ENCODE measurements around the gene ARHGAP10.

Gene ARHGAP10

DNA sequence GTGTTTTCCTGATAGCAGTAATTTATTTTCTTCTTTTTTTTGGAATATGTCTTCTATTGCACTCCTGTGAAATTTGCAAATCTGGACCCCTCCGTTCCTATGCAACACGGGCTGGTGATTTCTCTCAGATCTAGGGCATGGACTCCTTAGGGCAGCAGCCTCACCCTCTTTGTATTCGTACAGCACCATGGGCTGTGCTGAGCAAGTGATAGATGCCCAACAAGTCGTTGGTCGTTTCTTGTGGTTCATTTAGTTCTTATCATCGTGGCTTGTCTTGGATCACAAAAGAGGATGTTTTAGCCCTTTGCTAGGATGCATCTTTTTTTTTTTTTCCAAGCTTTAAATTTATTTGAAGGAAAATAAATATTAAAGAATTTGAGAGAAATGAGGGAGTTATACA, 82.1 kb downstream of the ARHGAP10 start:
- Histone ChIP-seq H2AFZ (ENCODE audit: low read length) (no peak overlapping the region), H2BK12ac (ENCODE audit: low read length) (no peak overlapping the region), H4K8ac (ENCODE audit: low read depth, low read length) (no peak overlapping the region), H2AK5ac (ENCODE audit: low read depth, low read length) (no peak overlapping the region), H3K79me1 (ENCODE audit: low read depth, low read length) (no peaks in the 10 kb centered on the region), H2BK120ac (ENCODE audit: low read depth, low read length) (no peak overlapping the region), H3K14ac (ENCODE audit: low read length) (no peak overlapping the region), H3K4ac (ENCODE audit: low read length) (no peak overlapping the region), H3K9ac (ENCODE audit: low read depth, low read length, poor library complexity) (no peak overlapping the region), H4K91ac (ENCODE audit: low read depth, low read length, poor library complexity) (no peak overlapping the region), H3K9me3 (replicated peaks in 1 of 2; ENCODE audit: control insufficient read depth in 2 of 2, insufficient read depth in 1 of 2, low read depth in 1 of 2, low read length in 2 of 2) (no peaks in the 10 kb centered on the region), H3K27me3 (ENCODE audit: control insufficient read depth in 3 of 3, insufficient read depth in 3 of 3, low read depth in 1 of 3, low read length in 3 of 3) (no peaks in the 10 kb centered on the region), H2BK5ac (ENCODE audit: low read length) (no peak overlapping the region), H3K23ac (ENCODE audit: low read depth, low read length, poor library complexity) (no peak overlapping the region), H3K4me3 (ENCODE audit: low read length in 2 of 2) (no peak overlapping the region), H3K4me2 (ENCODE audit: insufficient read depth, low read length, poor library complexity, severe bottlenecking) (no peak overlapping the region), H3K18ac (ENCODE audit: low read length) (no peak overlapping the region), H3K27ac (replicated peaks; ENCODE audit: low read length) (no peak overlapping the region), H3K4me1 (ENCODE audit: control insufficient read depth in 2 of 2, insufficient read depth in 1 of 2, low read depth in 1 of 2, low read length in 2 of 2) (no peaks in the 10 kb centered on the region), H2BK15ac (ENCODE audit: low read length) (no peak overlapping the region), H3K36me3 (replicated peaks in 1 of 2; ENCODE audit: control insufficient read depth in 2 of 2, insufficient read depth in 2 of 2, low read length in 2 of 2) (no peaks in the 10 kb centered on the region)
- WGBS, 2 donors (ENCODE audit: extremely low coverage in 2 of 2, insufficient read length in 2 of 2, insufficient replicate concordance in 1 of 2), result no CpG with 5 or more reads among the region's 6 CpGs
- DNase-seq (ENCODE audit: low spot score), result no peak

DNA sequence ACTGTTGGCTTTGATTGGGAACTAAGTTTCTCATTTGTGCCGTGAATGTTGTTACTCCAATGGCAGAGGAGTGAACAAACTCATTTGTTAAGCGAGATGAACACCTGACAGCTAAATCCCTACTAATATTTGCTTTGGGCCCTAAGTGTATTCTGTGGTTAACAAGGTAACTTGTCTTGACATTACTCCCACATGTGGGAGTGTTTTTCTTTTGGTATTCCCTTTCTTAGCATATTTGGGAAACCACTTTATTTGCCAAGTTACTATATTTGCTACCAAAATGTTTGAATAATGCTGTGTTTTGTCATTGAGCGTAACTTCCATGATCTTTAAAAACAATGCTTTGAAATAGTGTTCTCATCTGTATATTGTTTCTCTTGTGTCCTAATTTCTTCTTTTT, 82.5 kb downstream of the ARHGAP10 start:
- H3K18ac ChIP-seq (ENCODE audit: low read length), result no peak overlapping the region
- H2AFZ ChIP-seq (ENCODE audit: low read length), result no peak overlapping the region
- DNase-seq (ENCODE audit: low spot score), result no peak
- H2AK5ac ChIP-seq (ENCODE audit: low read depth, low read length), result no peak overlapping the region
- H4K8ac ChIP-seq (ENCODE audit: low read depth, low read length), result no peak overlapping the region
- no peak overlapping the region for H3K9ac ChIP-seq (ENCODE audit: low read depth, low read length, poor library complexity)
- no peaks in the 10 kb centered on the region for H3K4me1 ChIP-seq (ENCODE audit: control insufficient read depth in 2 of 2, insufficient read depth in 1 of 2, low read depth in 1 of 2, low read length in 2 of 2)
- H3K27me3 ChIP-seq (ENCODE audit: control insufficient read depth in 3 of 3, insufficient read depth in 3 of 3, low read depth in 1 of 3, low read length in 3 of 3), result no peaks in the 10 kb centered on the region
- no CpG with 5 or more reads among the region's 3 CpGs for WGBS, 2 donors (ENCODE audit: extremely low coverage in 2 of 2, insufficient read length in 2 of 2, insufficient replicate concordance in 1 of 2)
- no peak overlapping the region for H2BK5ac ChIP-seq (ENCODE audit: low read length)
- no peak overlapping the region for H4K91ac ChIP-seq (ENCODE audit: low read depth, low read length, poor library complexity)
- H3K36me3 ChIP-seq (replicated peaks in 1 of 2; ENCODE audit: control insufficient read depth in 2 of 2, insufficient read depth in 2 of 2, low read length in 2 of 2), result no peaks in the 10 kb centered on the region
- H3K4me2 ChIP-seq (ENCODE audit: insufficient read depth, low read length, poor library complexity, severe bottlenecking), result no peak overlapping the region
- H3K27ac ChIP-seq (replicated peaks; ENCODE audit: low read length), result no peak overlapping the region
- no peak overlapping the region for H3K4ac ChIP-seq (ENCODE audit: low read length)
- H2BK120ac ChIP-seq (ENCODE audit: low read depth, low read length), result no peak overlapping the region
- no peak overlapping the region for H2BK12ac ChIP-seq (ENCODE audit: low read length)
- no peak overlapping the region for H3K14ac ChIP-seq (ENCODE audit: low read length)
- no peak overlapping the region for H2BK15ac ChIP-seq (ENCODE audit: low read length)
- no peak overlapping the region for H3K4me3 ChIP-seq (ENCODE audit: low read length in 2 of 2)
- no peaks in the 10 kb centered on the region for H3K79me1 ChIP-seq (ENCODE audit: low read depth, low read length)
- H3K9me3 ChIP-seq (replicated peaks in 1 of 2; ENCODE audit: control insufficient read depth in 2 of 2, insufficient read depth in 1 of 2, low read depth in 1 of 2, low read length in 2 of 2), result no peaks in the 10 kb centered on the region
- no peak overlapping the region for H3K23ac ChIP-seq (ENCODE audit: low read depth, low read length, poor library complexity)

DNA sequence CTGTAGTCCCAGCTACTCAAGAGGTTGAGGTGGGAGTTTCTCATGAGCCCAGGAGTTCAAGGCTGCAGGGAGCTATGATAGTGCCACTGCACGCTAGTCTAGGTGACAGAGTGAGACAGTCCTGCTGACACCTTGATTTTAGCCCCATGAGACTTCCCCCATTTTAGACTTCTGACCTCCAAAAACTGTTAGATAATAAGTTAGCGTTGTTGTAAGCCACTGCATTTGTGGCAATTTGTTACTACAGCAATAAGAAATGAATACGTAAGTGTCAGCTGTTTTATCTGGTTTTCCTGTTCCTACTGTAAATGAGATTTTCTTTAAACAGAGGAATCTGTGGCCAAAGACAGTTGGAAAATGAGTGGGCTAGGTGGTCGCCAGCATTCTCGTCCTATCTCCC, 83.9 kb downstream of the ARHGAP10 start:
- Histone ChIP-seq H3K18ac (ENCODE audit: low read length) (no peak overlapping the region), H3K23ac (ENCODE audit: low read depth, low read length, poor library complexity) (no peak overlapping the region), H3K9ac (ENCODE audit: low read depth, low read length, poor library complexity) (no peak overlapping the region), H3K79me1 (ENCODE audit: low read depth, low read length) (no peaks in the 10 kb centered on the region), H3K36me3 (replicated peaks in 1 of 2; ENCODE audit: control insufficient read depth in 2 of 2, insufficient read depth in 2 of 2, low read length in 2 of 2) (no peaks in the 10 kb centered on the region), H2BK12ac (ENCODE audit: low read length) (no peak overlapping the region), H4K8ac (ENCODE audit: low read depth, low read length) (no peak overlapping the region), H3K14ac (ENCODE audit: low read length) (no peak overlapping the region), H3K9me3 (replicated peaks in 1 of 2; ENCODE audit: control insufficient read depth in 2 of 2, insufficient read depth in 1 of 2, low read depth in 1 of 2, low read length in 2 of 2) (no peaks in the 10 kb centered on the region), H3K27me3 (ENCODE audit: control insufficient read depth in 3 of 3, insufficient read depth in 3 of 3, low read depth in 1 of 3, low read length in 3 of 3) (no peaks in the 10 kb centered on the region), H3K27ac (replicated peaks; ENCODE audit: low read length) (no peak overlapping the region), H3K4me1 (ENCODE audit: control insufficient read depth in 2 of 2, insufficient read depth in 1 of 2, low read depth in 1 of 2, low read length in 2 of 2) (no peaks in the 10 kb centered on the region), H3K4me3 (ENCODE audit: low read length in 2 of 2) (no peak overlapping the region), H4K91ac (ENCODE audit: low read depth, low read length, poor library complexity) (no peak overlapping the region), H2BK120ac (ENCODE audit: low read depth, low read length) (no peak overlapping the region), H3K4ac (ENCODE audit: low read length) (no peak overlapping the region), H3K4me2 (ENCODE audit: insufficient read depth, low read length, poor library complexity, severe bottlenecking) (no peak overlapping the region), H2BK5ac (ENCODE audit: low read length) (no peak overlapping the region), H2AFZ (ENCODE audit: low read length) (no peak overlapping the region), H2AK5ac (ENCODE audit: low read depth, low read length) (no peak overlapping the region), H2BK15ac (ENCODE audit: low read length) (no peak overlapping the region)
- no peak for DNase-seq (ENCODE audit: low spot score)
- WGBS, 2 donors (ENCODE audit: extremely low coverage in 2 of 2, insufficient read length in 2 of 2, insufficient replicate concordance in 1 of 2), result no CpG with 5 or more reads among the region's 5 CpGs

DNA sequence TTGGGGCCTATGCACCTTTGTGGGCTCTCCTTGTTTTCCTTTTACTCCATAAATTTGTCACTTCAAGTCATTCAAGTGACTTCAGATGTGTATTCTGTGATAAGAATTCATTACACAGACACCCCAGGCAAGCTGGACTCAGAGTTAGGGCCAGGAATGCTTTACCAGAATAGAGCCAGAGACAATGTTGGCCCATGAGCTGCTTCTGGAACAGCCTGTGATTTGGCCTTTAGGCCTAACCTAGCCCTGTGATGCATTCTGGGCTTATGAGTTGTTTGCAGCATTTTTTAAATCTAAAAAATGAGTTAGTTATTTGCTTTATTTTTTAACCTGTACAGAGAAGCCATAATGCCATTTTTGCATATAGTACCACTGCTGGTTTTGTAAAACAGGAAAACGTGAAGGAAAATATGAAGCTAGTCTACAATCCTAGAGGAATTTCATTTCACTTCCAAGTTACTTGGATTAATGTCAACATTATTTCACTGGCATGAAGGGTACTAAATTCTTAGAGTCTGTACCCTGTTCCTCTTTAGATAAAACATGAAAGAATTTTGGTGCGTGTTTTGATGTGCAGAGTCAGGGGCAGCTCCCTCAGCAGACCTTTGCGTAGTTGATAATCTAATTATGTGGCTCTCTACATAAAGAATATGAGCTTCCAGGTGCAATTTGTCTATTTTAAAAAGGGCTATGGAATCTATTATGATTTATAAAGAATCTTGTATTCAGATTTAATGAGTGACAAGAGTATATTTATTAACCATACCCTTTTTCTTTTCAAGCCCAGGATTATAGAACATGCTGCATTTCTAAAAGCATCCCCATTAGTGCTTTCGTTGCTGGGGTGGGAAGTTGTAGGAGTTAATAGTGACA, 84.7 kb downstream of the ARHGAP10 start:
- WGBS, 2 donors (ENCODE audit: extremely low coverage in 2 of 2, insufficient read length in 2 of 2, insufficient replicate concordance in 1 of 2), result no CpG with 5 or more reads among the region's 4 CpGs
- no peak overlapping the region for H3K27ac ChIP-seq (replicated peaks; ENCODE audit: low read length)

More for the DNA sequence above, 84.7 kb downstream of the ARHGAP10 start:
- Histone ChIP-seq H3K14ac (ENCODE audit: low read length) (no peak overlapping the region), H3K9ac (ENCODE audit: low read depth, low read length, poor library complexity) (no peak overlapping the region), H3K18ac (ENCODE audit: low read length) (no peak overlapping the region), H4K91ac (ENCODE audit: low read depth, low read length, poor library complexity) (no peak overlapping the region), H2AFZ (ENCODE audit: low read length) (no peak overlapping the region), H2BK120ac (ENCODE audit: low read depth, low read length) (no peak overlapping the region), H3K9me3 (replicated peaks in 1 of 2; ENCODE audit: control insufficient read depth in 2 of 2, insufficient read depth in 1 of 2, low read depth in 1 of 2, low read length in 2 of 2) (no peaks in the 10 kb centered on the region), H3K79me1 (ENCODE audit: low read depth, low read length) (no peaks in the 10 kb centered on the region), H3K23ac (ENCODE audit: low read depth, low read length, poor library complexity) (no peak overlapping the region), H3K4me3 (ENCODE audit: low read length in 2 of 2) (no peak overlapping the region), H3K4me1 (ENCODE audit: control insufficient read depth in 2 of 2, insufficient read depth in 1 of 2, low read depth in 1 of 2, low read length in 2 of 2) (peaks cover 0 to 4% of the 10 kb centered on the region in 2 donors), H3K4me2 (ENCODE audit: insufficient read depth, low read length, poor library complexity, severe bottlenecking) (no peak overlapping the region), H2AK5ac (ENCODE audit: low read depth, low read length) (no peak overlapping the region), H2BK12ac (ENCODE audit: low read length) (no peak overlapping the region), H3K4ac (ENCODE audit: low read length) (no peak overlapping the region), H4K8ac (ENCODE audit: low read depth, low read length) (no peak overlapping the region), H3K27me3 (ENCODE audit: control insufficient read depth in 3 of 3, insufficient read depth in 3 of 3, low read depth in 1 of 3, low read length in 3 of 3) (no peaks in the 10 kb centered on the region), H2BK15ac (ENCODE audit: low read length) (no peak overlapping the region), H3K36me3 (replicated peaks in 1 of 2; ENCODE audit: control insufficient read depth in 2 of 2, insufficient read depth in 2 of 2, low read length in 2 of 2) (no peaks in the 10 kb centered on the region), H2BK5ac (ENCODE audit: low read length) (no peak overlapping the region)
- DNase-seq (ENCODE audit: low spot score), result no peak
